DND-41 (cell line): ENCODE measurements around the gene LAMTOR3.

Source experiments
- ATAC-seq: fragments of 200-7000 bp; cut with Tn5 transposase; 3 replicates; pipeline ENCODE4 v1.9.1; 2021; ENCODE audit warnings: low read depth; ENCODE audit not compliant: insufficient read depth
- DNase-seq: peaks from one replicate; pipeline ENCODE4 v3.0.0-alpha.2; 2020
- H2AFZ ChIP-seq: 2 replicates; pipeline ENCODE4 v1.6.0; 2012; ENCODE audit warnings: low read depth, low read length
- H3K27ac ChIP-seq: 2 replicates; pipeline ENCODE4 v1.5.1; 2012; ENCODE audit warnings: low read length, inconsistent platforms
- H3K27me3 ChIP-seq: fragments of 200-600 bp; sonication (generic); 2 replicates; pipeline ENCODE4 v1.6.0; 2012; ENCODE audit warnings: low read length, mild to moderate bottlenecking, inconsistent platforms; ENCODE audit not compliant: insufficient read depth, poor library complexity
- H3K36me3 ChIP-seq: 2 replicates; pipeline ENCODE4 v1.5.1; 2012; ENCODE audit warnings: low read length, inconsistent platforms; ENCODE audit not compliant: insufficient read depth
- H3K4me1 ChIP-seq: 2 replicates; pipeline ENCODE4 v1.5.1; 2012; ENCODE audit warnings: mild to moderate bottlenecking, low read length; ENCODE audit not compliant: insufficient read depth
- H3K4me2 ChIP-seq: 2 replicates; pipeline ENCODE4 v1.6.0; 2012; ENCODE audit warnings: mild to moderate bottlenecking, moderate library complexity, low read length, inconsistent platforms; ENCODE audit not compliant: insufficient read depth
- H3K4me3 ChIP-seq, 2 experiments: fragments of 200-600 bp in 1 of 2; shearing (Covaris generic) in 1 of 2; 2 replicates each; pipeline ENCODE4 v1.5.1; 2012 to 2016; ENCODE audit warnings: inconsistent platforms in 2 of 2, low read length in 2 of 2, mild to moderate bottlenecking in 2 of 2, low read depth in 1 of 2, moderate library complexity in 1 of 2
- H3K79me2 ChIP-seq: 2 replicates; pipeline ENCODE4 v1.6.0; 2012; ENCODE audit warnings: low read length, inconsistent platforms; ENCODE audit not compliant: insufficient read depth
- H3K9ac ChIP-seq: 2 replicates; pipeline ENCODE4 v1.6.0; 2012; ENCODE audit warnings: low read depth, mild to moderate bottlenecking, inconsistent platforms, low read length, moderate library complexity
- H3K9me3 ChIP-seq: 2 replicates; pipeline ENCODE4 v1.5.1; 2012; ENCODE audit warnings: low read length, moderate library complexity, mild to moderate bottlenecking, inconsistent platforms; ENCODE audit not compliant: insufficient read depth, severe bottlenecking
- H4K20me1 ChIP-seq: 2 replicates; pipeline ENCODE4 v1.6.0; 2012; ENCODE audit warnings: low read length; ENCODE audit not compliant: insufficient read depth
- EZH2 ChIP-seq: IDR thresholded peaks from 3 replicates; pipeline ENCODE4 v1.6.1; 2012; ENCODE audit warnings: borderline replicate concordance, low read depth, mild to moderate bottlenecking, moderate library complexity, low read length, inconsistent platforms; ENCODE audit not compliant: severe bottlenecking
- TF ChIP-seq, protein P1 (sequence below): IDR thresholded peaks from 2 replicates; pipeline ENCODE4 v1.5.1; 2012; ENCODE audit warnings: borderline replicate concordance, low read length, moderate library complexity, mild to moderate bottlenecking; ENCODE audit not compliant: poor library complexity, severe bottlenecking; ENCODE audit errors: extremely low read depth

LAMTOR3 gene

DNA sequence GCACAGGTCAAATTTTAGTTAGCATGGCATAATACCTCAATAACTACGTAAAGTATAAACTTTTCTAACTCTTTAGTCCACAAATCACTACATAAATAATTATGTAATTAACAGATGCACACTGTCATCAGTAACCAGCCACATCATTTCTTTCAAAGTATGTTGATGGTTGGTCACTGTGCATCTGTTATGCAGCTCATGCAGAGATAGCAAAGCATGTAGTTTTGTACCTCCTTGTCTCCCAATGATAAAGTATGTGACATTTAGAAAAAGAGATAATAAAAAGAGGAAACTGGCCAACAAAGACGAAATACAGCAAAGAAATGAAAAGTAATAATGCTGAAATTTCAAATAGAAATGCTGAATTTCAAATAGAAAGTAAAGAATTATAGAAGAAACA is 2.9 kb downstream of the LAMTOR3 start:
- H3K9me3 ChIP-seq = no peaks in the 10 kb centered on the region
- no peak for ATAC-seq
- H3K4me3 ChIP-seq = no peak overlapping the region
- H2AFZ ChIP-seq = no peak overlapping the region
- peaks cover 67% of the 10 kb centered on the region for H3K79me2 ChIP-seq
- peak overlapping the region; percentile 72; the same call in 1 of the 2 replicates for H3K4me2 ChIP-seq
- no peak for TF ChIP-seq EZH2
- TF ChIP-seq, protein P1, sequence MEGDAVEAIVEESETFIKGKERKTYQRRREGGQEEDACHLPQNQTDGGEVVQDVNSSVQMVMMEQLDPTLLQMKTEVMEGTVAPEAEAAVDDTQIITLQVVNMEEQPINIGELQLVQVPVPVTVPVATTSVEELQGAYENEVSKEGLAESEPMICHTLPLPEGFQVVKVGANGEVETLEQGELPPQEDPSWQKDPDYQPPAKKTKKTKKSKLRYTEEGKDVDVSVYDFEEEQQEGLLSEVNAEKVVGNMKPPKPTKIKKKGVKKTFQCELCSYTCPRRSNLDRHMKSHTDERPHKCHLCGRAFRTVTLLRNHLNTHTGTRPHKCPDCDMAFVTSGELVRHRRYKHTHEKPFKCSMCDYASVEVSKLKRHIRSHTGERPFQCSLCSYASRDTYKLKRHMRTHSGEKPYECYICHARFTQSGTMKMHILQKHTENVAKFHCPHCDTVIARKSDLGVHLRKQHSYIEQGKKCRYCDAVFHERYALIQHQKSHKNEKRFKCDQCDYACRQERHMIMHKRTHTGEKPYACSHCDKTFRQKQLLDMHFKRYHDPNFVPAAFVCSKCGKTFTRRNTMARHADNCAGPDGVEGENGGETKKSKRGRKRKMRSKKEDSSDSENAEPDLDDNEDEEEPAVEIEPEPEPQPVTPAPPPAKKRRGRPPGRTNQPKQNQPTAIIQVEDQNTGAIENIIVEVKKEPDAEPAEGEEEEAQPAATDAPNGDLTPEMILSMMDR = no peak
- no peak overlapping the region for H3K9ac ChIP-seq
- DNase-seq = no peak
- peaks cover 19% of the 10 kb centered on the region for H3K36me3 ChIP-seq
- no peak overlapping the region for H3K27ac ChIP-seq
- H3K4me1 ChIP-seq = peaks cover 38% of the 10 kb centered on the region
- no peaks in the 10 kb centered on the region for H4K20me1 ChIP-seq
- no peaks in the 10 kb centered on the region for H3K27me3 ChIP-seq

DNA sequence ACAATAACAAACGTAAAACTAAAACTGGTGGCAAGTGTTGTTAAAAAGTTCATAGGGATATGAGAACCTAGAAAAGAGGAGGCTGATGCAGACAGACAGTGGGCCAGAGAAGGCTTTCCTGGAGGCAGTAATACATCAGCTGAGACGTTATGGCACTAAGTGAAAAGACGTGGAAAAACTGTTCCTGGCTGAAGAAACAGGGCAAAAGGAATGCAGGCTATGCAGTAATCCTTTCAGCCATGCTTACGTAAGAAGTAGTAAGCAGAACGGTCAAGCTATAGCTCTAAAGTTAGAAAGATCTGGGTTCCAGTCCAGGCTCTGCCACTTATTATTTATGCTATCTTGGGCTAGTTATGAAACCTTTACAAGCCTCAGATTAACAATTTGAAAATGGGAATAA is 6.4 kb downstream of the LAMTOR3 start:
- peaks cover 51% of the 10 kb centered on the region for H3K79me2 ChIP-seq
- no peak for DNase-seq
- no peaks in the 10 kb centered on the region for H3K9me3 ChIP-seq
- H3K27me3 ChIP-seq = no peaks in the 10 kb centered on the region
- H3K36me3 ChIP-seq = peaks cover 45% of the 10 kb centered on the region
- H3K27ac ChIP-seq = no peak overlapping the region
- no peak for ATAC-seq
- H3K4me2 ChIP-seq = no peak overlapping the region
- no peak for TF ChIP-seq EZH2
- TF ChIP-seq, protein P1 = no peak
- H3K4me3 ChIP-seq = no peak overlapping the region
- H3K4me1 ChIP-seq = peaks cover 18% of the 10 kb centered on the region
- H3K9ac ChIP-seq = no peak overlapping the region
- no peak overlapping the region for H2AFZ ChIP-seq
- no peaks in the 10 kb centered on the region for H4K20me1 ChIP-seq

DNA sequence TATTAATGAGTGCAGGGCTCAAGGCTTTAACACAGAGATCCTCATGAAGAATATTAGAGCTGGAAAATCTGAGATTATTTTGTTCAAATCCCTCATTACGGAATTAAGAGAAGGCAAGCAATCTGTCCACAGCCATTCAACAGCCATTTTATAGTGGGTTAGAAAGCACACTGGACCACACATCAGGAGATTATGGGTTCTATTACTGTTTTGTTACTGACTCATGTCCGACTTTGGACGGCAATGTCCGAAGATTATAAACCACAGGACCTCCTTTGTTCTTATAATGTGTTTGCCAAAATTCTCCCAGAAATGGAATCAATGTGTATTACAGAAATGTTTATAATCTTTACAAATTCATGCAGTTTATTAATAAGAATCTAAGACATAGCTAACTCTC is 8.1 kb downstream of the LAMTOR3 start:
- H3K4me3 ChIP-seq = no peak overlapping the region

More for the DNA sequence above, 8.1 kb downstream of the LAMTOR3 start:
- Histone ChIP-seq H3K9ac (no peak overlapping the region), H3K27ac (no peak overlapping the region), H3K27me3 (no peaks in the 10 kb centered on the region), H3K36me3 (peaks cover 54% of the 10 kb centered on the region), H3K4me2 (no peak overlapping the region), H4K20me1 (no peaks in the 10 kb centered on the region), H3K79me2 (peaks cover 34% of the 10 kb centered on the region), H3K4me1 (peaks cover 2% of the 10 kb centered on the region), H2AFZ (no peak overlapping the region), H3K9me3 (no peaks in the 10 kb centered on the region)
- no peak for ATAC-seq
- no peak for DNase-seq
- TF ChIP-seq EZH2 = no peak
- TF ChIP-seq, protein P1 = no peak
